PC-3 (cell line): ENCODE data around the gene GOLGA8T.
"Not testable (repeated sequence)": the region's sequence is repeated elsewhere in the genome, so short reads cannot be mapped to it uniquely, and the experiment has no call there.

ENCODE experiments used
- CTCF ChIP-seq: fragments of 300-600 bp; sonication (generic); conservative IDR thresholded peaks from 2 replicates; pipeline ENCODE4 v1.5.1; 2017; ENCODE audit warnings: antibody characterized with exemption, low read depth, mild to moderate bottlenecking, low read length
- EZH2 ChIP-seq: fragments of 300-600 bp; sonication (generic); IDR thresholded peaks from one replicate; pipeline ENCODE4 v1.6.1; 2017; ENCODE audit warnings: antibody characterized with exemption, mild to moderate bottlenecking, low read length; ENCODE audit not compliant: unreplicated experiment

- TF ChIP-seq CTCF, EZH2: not testable (repeated sequence)
Measured at GRCh38 chr15:30149891-30150290, 15.0 kb downstream of the GOLGA8T start.
